ENCODE measurements around the gene FBP2.

DNA sequence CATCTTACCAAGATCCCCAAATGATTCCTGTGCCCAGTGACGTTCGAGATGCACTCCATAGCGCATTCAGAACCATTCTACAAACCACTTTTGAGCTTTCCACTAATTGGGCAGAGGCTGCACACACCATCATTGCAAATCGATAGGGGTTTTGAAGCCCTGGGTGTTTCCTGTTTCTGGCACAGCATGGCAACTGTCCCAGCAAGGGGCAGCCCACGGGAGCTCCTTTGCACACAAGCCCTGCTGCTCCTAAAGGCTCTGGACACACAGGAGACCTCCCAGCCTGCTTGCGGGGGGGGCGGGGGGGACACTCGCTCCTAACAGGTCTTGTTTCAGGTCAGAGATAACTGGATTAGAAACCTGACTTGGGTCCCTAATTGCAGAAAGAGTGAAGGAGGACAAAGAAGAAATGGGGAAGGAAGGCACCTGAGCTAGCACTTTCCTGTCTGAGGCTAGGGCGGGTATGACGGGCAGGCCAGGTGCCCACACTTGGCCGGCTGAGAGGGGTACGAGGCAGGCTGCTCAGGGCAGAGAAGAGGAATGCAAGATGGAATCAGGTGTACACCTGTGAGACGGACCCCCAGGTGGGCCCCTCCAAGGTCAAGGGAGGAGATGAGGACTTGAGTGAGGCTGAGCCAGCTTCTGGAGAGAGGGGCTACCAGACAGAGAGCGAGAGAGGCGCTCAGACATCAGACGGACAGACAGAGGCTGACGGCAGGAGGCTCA is 44.9 kb upstream of the FBP2 start:
- TF ChIP-seq POLR2A (IDR thresholded peaks at IDR 0.05) (no peak), POLR2AphosphoS5 (IDR thresholded peaks at IDR 0.05; ENCODE audit: insufficient read depth in 1 of 2, low read depth in 1 of 2) (no peak)

Data from vagina (tissue), 2 donors.